ENCODE data around the gene PAOX.

PAOX gene

GRCh38 chr10:133418289-133418993 is 39.4 kb downstream of the PAOX start:
- H3K4me3 ChIP-seq (ENCODE audit: low read depth, low read length) = no peak overlapping the region
- in situ Hi-C loops (cut with HindIII; ENCODE audit: low sequenced_read_pairs) = no loop called here
- TF ChIP-seq, protein P1, sequence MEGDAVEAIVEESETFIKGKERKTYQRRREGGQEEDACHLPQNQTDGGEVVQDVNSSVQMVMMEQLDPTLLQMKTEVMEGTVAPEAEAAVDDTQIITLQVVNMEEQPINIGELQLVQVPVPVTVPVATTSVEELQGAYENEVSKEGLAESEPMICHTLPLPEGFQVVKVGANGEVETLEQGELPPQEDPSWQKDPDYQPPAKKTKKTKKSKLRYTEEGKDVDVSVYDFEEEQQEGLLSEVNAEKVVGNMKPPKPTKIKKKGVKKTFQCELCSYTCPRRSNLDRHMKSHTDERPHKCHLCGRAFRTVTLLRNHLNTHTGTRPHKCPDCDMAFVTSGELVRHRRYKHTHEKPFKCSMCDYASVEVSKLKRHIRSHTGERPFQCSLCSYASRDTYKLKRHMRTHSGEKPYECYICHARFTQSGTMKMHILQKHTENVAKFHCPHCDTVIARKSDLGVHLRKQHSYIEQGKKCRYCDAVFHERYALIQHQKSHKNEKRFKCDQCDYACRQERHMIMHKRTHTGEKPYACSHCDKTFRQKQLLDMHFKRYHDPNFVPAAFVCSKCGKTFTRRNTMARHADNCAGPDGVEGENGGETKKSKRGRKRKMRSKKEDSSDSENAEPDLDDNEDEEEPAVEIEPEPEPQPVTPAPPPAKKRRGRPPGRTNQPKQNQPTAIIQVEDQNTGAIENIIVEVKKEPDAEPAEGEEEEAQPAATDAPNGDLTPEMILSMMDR (IDR thresholded peaks at IDR 0.05; ENCODE audit: low read depth, low read length, missing control alignments) = no peak
- DNase-seq (ENCODE audit: low read depth) = no peak

DNA sequence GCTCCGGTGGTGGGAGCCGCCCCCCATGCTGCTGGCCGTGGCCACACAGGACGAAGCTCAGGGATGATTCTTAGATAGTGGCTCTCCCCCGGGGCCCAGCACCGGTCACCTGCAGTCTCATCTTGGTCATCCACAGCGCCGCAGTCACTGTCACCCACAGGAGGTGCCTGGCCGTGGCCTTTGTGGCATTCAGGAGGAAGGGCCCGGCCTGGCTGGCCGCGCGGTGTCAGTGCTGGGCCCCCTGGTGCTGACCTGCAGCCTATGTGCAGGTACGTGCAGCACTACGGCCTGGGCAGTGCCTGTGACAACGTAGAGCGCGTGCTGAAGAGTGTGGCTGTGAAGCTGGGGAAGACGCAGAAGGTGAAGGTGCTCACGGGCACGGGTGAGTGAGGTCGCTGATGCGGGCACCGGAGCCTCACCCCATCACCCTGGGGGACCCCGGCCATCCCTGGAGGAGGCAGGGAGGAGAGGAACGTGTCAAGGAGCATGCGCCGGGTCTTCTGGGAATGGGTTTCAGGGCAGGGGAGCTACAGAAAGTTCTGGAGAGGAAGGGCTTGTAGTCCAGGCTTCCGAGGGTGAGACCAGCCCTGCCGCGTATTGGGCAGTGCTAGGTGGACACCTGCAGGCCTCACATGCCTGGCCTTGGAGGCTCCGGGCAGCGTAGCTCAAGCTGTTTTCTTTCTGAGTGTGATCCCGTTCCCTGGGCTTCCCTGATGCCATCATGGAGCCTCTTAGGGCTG is 40.3 kb downstream of the PAOX start:
- in situ Hi-C loops (cut with HindIII; ENCODE audit: low sequenced_read_pairs) = no loop called here
- TF ChIP-seq, protein P1 (IDR thresholded peaks at IDR 0.05; ENCODE audit: low read depth, low read length, missing control alignments) = no peak
- no peak for DNase-seq (ENCODE audit: low read depth)
- no peak overlapping the region for H3K4me3 ChIP-seq (ENCODE audit: low read depth, low read length)

GRCh38 chr10:133420028-133420427 is 41.0 kb downstream of the PAOX start:
- in situ Hi-C loops (cut with HindIII; ENCODE audit: low sequenced_read_pairs) = no loop called here
- DNase-seq (ENCODE audit: low read depth) = no peak
- H3K4me3 ChIP-seq (ENCODE audit: low read depth, low read length) = no peak overlapping the region
- TF ChIP-seq, protein P1 (IDR thresholded peaks at IDR 0.05; ENCODE audit: low read depth, low read length, missing control alignments) = no peak

DNA sequence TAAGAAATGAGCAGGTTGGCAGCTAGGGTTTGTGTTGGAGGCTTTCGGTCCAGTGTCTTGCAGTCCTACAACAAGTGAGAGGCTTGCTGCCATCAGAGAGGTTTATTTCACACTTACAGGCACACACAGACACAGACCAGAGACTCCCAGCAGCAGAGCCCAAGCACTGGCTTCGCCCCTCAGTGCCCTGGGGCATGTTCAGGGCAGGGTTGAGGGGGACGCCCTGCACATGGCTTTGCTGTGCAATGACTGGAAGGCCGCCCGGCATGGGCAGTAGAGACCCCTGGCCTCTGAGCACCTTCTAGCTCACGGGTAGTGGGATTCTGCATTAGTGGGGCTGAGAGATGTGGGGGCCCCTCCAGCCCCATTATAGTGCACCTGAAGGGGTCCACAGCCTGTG is 41.5 kb downstream of the PAOX start:
- TF ChIP-seq, protein P1 (IDR thresholded peaks at IDR 0.05; ENCODE audit: low read depth, low read length, missing control alignments) = no peak
- in situ Hi-C loops (cut with HindIII; ENCODE audit: low sequenced_read_pairs) = no loop called here
- H3K4me3 ChIP-seq (ENCODE audit: low read depth, low read length) = no peak overlapping the region
- no peak for DNase-seq (ENCODE audit: low read depth)

DNA sequence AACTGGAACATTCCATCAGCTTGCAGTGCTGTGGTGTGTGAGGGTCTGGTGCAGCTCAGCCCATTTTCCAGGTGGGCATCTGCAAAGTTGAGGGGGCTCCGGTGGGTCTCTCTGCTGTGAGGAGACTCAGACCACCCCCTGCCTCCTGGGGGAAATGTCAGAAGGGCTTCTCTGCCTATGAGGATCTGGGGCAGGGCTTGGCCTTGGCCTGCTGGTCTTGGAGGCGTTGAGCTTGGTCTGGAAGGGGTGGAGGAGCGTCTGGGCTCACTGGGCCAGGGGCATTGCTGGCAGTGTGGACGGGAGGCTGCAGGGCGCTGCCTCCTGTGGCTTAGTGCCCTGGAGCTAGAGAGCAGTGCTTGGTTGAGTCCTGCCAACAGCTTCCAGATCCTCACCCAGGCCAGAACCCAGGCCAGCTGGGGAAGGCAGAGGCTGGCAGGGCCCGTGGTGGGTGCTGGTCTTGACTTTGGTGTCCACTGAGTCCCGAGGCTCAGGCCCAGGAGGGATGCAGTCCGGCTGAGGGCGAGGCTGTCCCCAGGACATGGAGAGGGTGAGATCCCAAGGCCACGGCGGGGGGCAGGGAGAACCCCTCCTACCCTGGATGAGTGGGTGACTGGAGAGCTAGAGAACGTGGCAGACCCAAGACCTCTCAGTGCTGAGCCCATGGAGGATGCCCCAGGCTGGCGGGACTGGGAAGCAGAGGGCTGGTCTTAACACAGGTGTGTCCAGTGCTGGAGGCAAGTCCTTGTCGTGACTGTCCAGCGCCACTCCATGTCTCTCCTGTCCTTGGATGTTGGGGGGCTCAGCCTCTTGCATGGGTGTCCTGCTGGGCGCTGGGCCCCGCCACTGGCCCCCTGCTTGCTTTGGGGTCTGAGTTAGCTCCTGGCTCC is 42.5 kb downstream of the PAOX start:
- TF ChIP-seq, protein P1 (IDR thresholded peaks at IDR 0.05; ENCODE audit: low read depth, low read length, missing control alignments) = no peak
- in situ Hi-C loops (cut with HindIII; ENCODE audit: low sequenced_read_pairs) = no loop called here
- no peak for DNase-seq (ENCODE audit: low read depth)
- no peak overlapping the region for H3K4me3 ChIP-seq (ENCODE audit: low read depth, low read length)

GRCh38 chr10:133422223-133422806 is 43.3 kb downstream of the PAOX start:
- in situ Hi-C loops (cut with HindIII; ENCODE audit: low sequenced_read_pairs) = no loop called here
- DNase-seq (ENCODE audit: low read depth) = no peak
- no peak overlapping the region for H3K4me3 ChIP-seq (ENCODE audit: low read depth, low read length)
- TF ChIP-seq, protein P1 (IDR thresholded peaks at IDR 0.05; ENCODE audit: low read depth, low read length, missing control alignments) = no peak

Measured in astrocyte of the cerebellum (primary cell).